Stromal cell of bone marrow (primary cell): ENCODE results near the gene MRPS15.

Experiments
- DNase-seq: peaks from one replicate; pipeline ENCODE4 v3.0.0-alpha.2; 2012; ENCODE audit warnings: low read depth

The MRPS15 gene

DNA sequence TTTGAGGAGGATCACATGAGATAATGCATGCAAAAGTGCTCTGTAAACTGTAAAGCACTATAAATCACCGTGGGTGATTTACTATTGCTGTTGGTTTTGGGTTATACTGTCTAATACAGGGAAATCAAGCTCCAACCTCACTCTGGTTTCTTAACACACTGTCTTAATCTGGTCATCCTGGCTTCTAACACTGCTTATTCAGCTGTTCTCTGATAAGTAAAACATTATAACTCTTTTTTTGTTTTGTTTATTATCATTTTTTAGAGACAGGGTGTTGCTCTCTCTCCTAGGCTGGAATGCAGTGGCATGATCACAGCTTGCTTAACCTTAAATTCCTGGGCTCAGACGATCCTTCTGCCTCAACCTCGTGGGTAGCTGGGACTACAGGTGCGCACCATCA, 44.6 kb downstream of the MRPS15 start:
- no peak for DNase-seq

- no peak for DNase-seq
Observed at GRCh38 chr1:36419140-36419539, 45.0 kb downstream of the MRPS15 start.

DNA sequence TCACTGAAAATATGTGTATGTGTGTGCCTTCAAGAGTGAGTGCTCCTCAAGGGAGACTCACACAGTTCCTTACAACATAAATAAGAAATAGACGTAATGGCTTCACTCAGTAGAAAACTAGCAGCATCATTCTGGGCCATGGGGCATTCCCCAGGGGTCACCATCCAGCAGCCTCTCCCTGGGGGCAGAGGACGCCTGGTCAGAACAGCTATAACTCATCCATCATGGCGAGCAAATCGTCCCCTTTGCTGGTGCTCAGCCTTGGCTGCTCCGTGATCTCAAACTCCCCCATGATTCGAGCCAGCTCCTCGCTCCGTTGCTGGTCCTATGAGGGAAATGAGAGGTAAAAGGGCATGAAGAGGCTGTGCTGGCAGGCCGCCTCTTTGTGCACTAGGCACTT, 46.3 kb downstream of the MRPS15 start:
- no peak for DNase-seq

GRCh38 chr1:36415661-36416326, 48.4 kb downstream of the MRPS15 start:
- no peak for DNase-seq

DNA sequence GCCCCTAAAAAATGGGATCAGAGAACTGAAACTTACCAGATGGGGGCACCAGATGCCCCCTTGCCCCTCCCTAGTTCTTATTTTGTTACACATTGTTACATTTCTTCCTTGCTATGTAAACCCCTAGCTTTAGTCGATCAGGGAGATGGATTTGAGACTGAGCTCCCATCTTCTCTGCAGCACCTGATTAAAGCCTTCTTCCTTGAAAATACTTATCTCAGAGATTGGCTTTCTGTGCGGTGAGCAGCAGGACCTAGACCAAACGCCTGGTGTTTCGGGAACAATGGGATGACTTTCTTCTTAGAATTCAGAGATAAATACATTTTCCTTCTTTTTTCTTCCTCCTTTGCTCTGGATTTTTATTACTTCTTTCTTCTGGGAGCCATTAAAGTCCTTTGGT, 49.8 kb downstream of the MRPS15 start:
- no peak for DNase-seq

DNA sequence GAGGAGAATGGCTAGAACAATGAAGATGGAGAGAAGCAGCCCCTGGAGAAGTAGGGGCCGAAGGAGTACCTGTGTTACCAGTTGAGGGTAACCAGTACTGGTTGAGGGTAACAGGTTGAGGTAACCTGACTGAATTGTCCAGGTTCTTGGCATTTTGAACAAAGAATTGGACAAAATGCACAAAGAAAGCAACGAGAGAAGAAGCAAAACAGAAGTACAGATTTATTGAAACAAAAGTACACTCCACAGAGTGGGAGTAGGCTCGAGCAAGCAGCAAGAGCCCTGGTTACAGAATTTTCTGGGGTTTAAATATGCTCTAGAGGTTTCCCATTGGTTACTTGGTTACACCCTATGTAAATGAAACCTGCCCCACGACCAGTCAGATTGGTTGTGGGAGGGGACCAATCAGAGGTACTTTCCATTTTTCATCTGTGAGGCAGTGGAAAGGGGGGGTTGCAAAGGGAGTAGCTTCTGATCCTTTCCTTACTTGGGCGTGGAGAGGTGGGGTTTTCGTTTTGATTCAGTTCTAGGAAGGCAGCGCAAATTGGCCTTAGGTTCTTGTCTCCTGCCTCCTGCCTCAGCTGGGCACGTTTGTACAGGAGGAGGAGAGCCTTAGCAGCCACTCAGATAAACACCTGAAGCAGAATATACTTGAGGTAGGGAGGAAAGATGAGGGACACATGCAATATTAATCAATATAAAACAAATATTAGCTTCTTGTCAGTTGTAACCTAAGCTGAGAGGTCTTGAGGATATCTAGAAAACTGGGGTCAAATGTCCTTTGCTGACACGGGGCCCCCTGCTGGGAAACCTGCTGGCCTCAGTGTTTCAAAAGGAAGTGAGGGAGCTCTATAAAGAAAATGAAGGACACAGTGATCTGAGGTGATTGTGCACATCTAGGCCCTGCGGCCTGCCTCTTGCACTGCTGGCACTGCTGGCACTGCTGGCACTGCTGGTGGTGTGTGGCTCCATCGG, 52.2 kb downstream of the MRPS15 start:
- DNase-seq: no peak

- no peak for DNase-seq
Observed at GRCh38 chr1:36408479-36408878, 55.7 kb downstream of the MRPS15 start.

DNA sequence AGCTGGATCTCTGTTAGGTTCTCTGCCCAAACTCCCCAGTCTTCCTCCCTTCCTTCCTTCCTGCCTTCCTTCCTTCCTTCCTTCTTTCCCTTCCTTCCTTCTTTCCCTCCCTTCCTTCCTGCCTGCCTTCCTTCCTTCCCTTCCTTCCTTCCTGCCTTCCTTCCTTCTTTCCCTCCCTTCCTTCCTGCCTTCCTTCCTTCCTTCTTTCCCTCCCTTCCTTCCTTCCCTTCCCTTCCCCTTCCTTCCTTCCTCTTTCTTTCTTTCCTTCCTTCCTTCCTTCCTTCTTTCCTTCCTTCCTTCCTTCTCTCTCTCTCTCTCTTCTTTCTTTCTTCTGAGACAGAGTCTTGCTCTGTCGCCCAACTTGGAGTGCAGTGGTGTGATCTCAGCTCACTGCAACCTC, 57.7 kb downstream of the MRPS15 start:
- DNase-seq: no peak
